GM19023 (cell line): ENCODE data around the gene CDC7.

Source experiments
- ATAC-seq: cut with Tn5 transposase; IDR thresholded peaks from one replicate; pipeline ENCODE4 v1.9.1; 2021; ENCODE audit warnings: mild to moderate bottlenecking, moderate library complexity; ENCODE audit not compliant: unreplicated experiment

The CDC7 gene

DNA sequence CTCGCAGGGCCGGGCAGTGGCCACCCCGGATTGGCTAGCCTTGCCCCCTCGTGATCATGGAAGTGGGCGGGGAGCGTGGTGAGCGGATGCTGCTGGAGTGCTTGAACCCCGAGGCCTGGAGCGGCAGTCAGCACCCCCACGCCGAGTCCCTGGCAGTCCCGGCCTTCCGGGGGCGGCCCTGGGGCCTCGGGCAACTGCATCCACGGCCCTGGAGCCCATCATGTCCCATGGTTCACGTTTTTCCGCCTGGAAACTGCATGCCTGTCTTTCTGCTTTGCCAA, 45.6 kb downstream of the CDC7 start:
- no peak for ATAC-seq

DNA sequence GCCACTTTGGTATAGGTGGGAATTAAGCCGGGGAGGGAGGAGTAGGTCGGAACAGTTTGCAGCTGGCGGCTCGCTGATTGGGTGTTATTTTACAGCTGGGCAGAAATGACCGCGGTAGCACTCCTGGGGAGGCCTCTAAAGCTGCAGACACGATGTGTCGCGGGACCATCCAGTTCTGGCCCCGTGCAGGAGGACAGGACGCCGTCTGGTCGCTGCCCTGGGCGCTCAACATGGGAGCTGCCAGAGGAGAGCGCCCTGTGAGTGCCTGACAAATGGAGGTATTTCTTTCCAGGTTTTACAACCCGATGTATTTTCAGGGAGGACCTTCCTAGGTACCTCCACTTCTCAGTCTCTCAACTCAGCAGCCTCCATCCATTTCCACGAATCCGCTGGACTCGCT, 46.2 kb downstream of the CDC7 start:
- no peak for ATAC-seq

DNA sequence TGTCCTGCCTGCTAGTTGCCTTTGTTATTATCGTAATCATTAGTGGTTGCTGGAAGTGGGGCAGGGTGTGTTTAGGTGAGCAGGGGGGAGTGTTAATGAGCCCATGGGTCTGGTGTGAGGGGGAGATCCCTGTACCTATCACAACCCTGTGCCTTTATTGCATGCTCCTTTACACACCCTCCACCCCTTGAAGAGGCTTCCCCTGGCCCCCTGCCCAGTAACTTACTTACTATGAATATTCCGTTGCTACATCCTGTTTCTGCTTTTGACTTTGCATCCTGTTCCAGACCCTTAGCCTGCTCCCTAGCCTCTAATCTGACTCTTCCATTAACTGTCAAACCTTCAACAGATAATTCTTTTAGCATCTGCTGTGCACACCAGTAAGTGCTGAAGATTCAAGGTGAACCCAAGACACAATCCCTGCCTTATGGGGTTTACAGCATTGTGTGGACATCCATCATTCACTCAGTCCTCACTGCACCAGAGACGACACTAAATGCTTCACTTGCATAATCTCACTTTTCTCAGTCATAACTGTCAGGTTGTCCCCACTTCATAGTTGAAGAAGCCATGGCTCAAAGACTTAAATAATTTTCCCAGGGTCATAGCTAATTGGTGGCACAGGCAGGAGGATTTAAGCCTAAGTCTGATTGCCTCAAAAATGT, 47.9 kb downstream of the CDC7 start:
- no peak for ATAC-seq

DNA sequence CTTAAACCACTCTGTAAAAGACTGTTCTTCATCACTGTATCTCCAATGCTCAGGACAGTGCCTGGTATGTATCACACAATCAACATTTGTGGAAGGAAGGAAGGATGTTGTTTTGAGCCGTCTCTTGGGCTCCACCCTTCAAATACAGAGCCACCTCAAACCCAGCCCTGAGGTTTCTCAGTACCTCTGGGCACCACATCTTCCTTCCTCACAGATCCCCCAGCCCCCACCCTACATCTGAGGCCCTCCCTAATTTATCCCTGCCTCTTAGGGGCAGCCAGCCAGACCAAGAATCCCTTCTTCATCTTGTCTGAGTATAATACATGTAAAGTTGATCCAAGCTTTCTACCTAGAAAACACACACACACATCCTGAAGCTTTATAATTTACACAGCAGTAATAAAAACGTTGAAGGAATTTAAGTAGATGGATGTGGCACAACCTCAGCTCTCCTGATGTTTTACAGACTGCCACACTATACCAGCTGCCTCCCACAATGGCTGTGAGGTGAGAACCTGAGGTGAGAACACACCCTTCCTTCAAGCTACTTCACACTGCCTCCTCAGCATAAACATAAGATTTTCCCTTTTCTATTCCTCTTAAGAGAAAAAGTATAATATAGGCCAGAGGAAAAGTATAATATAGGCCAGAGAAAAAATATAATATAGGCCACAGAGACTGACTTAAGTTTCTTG, 48.5 kb downstream of the CDC7 start:
- ATAC-seq: no peak

DNA sequence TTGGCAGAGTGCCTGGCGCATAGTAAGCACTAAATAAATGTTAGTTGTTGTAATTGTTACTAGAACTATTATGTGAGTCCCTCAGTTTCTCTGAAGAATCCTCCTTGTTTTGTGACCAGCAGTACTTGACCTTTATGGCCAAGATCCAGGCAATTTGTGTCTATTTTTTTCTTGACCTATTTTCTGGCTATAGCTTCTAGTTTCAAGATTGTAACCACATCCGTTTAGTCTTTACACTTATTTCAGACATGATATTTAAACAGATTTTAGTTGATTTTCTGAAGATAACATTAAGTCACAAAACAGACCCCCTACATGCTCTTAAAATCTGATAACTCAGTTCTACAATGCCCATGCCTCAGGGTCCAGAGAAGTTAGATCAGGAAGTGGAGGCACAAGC, 50.3 kb downstream of the CDC7 start:
- ATAC-seq: no peak

DNA sequence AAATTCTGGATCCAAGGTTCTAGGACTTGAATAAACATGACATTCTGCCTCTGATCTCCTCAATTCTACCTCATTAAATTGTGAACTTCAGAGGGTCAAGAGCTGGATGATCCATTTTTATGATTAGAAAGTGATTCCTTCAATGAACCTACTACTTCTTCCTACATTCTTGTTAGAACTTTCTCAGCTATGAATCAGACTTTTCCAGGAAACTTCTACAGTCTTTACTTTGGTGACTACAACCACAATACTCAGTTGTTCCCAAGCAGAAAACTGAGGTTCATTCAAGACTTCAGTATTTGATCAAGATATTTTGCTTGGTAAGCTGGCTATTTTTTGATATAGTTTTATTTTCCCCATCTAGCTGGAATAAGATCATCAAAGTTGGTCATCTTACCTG, 51.4 kb downstream of the CDC7 start:
- no peak for ATAC-seq

DNA sequence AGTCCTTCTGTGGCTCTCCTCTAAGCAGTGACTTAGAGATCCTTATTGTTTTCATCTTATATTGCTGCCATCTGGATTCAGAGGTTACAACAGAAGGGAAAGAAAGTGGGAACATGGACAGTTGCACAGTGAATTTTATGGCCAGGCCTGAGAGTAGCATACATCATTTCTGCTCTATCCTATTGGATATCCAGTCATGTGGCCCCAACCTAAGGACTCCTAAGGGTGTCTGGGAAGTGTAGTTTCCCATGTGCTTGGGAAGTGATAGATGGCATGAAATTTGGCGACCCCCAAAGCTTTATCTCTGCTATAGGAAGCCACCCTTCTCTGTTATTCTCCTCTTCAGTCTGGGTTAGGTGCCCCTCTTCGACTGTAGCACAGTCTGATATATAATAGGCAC, 51.9 kb downstream of the CDC7 start:
- no peak for ATAC-seq

DNA sequence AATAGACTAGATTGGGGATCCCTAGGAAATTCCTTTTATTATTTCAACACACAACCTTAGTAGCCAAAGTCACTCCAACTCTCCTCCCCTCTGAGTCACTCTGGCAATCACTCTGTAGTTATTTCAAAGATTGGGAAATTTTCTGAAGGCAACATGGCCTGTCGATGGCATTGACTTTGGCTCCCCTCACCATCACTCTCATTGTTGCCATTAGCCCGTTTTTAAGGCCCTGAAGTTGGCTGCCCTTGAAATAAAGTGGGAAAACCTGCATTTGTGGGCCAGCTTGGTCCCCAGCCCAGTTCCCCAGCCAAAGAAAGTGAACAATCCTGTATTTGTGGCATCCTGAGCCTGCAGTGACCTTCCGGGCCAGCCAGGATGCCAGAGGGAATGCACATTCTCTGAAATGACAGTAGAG, 52.5 kb downstream of the CDC7 start:
- no peak for ATAC-seq

DNA sequence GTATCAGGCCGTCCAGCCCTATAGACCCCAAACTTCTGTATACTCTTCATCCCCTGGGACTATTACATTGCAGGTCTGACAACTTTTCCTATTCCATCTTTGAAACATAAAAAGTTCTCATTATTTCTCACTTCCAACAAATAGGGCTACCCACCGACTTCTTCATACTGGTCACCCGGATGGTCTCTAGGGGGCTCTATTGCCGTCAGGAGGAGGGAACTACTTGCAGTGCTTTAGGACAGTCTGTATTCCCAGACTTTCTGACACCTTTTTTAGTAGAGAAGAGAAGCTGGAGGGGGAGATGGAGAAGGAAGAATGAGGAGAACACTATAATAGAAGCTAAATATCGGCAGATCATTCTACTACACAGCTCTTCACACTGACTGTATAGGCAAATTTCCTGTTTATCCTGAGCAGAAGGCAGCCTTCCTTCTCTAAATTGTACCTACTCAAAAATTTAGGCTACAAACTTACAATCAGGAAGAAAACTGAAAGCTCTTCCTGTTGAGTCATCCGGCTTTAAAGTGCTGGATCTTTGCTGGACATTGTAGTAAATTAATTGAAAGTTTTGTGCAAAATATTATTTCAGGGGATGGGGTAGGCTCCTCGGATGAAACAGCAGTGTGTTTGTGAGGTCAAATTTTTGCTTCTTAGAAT, 54.6 kb downstream of the CDC7 start:
- no peak for ATAC-seq

DNA sequence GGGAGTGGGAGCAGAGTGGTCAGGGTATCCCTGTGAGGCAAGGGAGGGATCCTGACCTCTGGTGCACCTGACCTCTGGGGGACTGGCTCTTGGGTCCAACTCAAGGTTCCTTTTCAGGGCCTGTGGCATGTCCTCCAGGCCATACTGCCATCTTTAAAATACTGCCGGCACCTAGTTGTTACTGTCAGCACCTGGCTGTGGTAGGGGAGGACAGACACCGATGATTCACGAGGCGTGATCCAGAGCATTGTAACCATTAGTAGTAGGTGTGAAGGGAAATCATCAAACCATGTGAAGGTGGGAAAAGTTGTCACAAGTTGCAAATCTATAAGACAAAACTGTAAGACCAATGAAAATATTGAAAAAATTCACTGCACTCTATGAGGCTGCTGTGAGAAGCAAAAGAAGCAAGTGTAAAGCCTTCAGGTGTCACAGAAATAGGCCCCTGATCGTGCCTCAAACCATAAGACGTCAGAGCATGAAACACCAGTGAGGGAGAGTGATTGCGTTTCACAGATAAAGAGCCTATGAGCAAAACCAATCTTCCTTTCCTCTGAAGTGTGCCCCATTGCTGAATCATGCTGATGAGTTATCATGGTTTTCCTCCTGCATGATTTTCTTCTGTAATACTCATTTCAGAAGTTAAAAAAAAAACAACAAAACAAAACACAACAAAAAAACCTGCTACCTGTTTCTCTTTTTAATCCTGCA, 55.3 kb downstream of the CDC7 start:
- no peak for ATAC-seq

DNA sequence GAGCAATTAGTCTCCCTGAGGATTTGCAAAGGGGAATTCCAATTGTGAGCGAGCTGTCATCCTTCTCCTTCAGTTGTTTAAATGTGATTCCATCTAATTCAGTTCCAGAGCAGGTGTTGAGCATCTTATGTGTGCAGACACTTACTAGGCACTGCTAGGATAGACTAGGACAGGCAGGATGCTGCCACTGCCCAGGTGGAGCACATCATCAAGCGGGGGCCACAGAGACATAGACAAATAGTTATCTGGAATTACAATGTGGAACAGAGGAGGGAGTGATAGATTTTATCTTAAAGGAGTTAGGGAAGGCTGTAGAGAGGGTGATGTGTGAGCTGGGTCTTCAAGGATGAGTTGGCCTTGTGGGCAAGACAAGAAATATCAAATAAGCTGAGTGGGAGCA, 55.9 kb downstream of the CDC7 start:
- no peak for ATAC-seq

DNA sequence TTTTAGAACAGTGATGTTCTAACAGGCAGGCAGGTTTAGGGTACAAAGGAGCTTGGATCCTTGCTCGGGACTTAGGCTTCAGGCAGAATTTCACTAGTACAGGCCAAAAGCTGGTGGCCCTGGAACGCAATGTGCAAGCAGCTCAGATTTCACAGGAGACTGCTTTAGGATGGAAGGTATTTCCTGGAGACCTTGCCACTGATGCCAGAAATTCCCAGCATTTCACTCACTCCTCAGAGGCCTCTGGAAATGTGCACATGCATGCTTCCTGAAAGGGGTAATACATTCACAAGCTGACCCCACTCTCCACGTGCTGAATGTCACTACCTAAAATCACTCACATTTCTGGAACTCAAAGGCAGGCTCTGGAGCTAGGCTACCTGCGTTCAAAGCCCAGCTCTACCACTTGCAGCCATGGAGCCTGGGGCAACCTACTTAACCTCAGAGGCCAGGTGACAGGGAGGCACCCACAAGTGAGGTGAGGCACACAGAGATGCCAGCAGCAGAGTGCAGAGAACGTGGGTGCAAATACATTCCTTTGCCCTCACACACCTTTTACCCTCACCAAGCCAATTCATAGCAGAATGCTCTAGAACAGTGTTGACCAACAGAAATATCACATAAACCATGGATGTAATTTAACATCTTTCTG, 56.5 kb downstream of the CDC7 start:
- no peak for ATAC-seq

DNA sequence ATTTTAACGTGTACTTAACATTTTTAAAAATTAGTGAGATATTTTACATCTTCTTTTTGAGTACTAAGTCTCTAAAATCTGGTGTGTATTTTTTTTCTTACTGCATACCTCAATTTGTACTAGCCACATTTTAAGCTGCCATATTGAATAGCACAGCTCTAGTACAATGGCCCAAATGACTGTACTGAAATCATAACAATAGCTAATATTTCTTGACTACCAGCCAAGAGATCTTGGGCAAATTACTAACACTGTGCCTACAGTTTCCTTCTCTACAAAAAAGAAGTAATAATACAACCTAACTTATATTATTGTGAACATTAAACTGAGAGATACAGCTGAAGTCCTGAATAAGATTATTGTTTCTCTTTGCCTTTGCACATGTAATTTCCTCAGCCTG, 57.2 kb downstream of the CDC7 start:
- no peak for ATAC-seq

DNA sequence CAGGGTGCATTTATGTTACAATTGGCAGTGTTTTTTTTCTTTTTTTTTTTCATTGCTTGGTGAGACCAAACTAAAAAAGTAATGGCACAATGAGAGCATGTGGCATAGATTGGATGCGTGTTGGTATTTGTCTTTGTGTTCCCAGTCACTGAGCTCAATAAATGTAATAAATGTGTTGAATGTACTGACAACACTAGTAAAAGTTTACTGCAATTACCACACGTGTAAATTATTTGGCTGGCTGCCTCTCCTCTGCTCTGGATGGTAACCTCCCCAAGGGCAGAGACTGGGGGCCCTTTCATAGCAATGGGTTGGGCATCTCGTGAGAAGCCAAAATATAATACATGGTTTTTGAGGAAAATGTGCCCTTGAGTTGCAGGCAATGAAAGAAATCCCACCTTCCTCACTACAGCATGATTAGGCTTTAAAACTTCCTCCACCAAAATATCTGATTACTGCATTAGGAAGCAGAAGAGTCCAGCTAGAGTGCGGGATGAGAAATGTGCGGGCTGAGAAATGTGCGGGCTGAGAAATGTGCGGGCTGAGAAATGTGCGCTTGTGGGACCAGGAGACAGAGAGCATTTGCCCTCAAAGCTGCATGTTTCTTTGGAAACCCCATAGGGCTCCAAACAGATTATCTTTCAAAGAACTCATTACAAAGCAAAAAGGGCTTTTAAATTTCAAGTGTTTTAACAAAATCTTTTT, 58.5 kb downstream of the CDC7 start:
- ATAC-seq: no peak

DNA sequence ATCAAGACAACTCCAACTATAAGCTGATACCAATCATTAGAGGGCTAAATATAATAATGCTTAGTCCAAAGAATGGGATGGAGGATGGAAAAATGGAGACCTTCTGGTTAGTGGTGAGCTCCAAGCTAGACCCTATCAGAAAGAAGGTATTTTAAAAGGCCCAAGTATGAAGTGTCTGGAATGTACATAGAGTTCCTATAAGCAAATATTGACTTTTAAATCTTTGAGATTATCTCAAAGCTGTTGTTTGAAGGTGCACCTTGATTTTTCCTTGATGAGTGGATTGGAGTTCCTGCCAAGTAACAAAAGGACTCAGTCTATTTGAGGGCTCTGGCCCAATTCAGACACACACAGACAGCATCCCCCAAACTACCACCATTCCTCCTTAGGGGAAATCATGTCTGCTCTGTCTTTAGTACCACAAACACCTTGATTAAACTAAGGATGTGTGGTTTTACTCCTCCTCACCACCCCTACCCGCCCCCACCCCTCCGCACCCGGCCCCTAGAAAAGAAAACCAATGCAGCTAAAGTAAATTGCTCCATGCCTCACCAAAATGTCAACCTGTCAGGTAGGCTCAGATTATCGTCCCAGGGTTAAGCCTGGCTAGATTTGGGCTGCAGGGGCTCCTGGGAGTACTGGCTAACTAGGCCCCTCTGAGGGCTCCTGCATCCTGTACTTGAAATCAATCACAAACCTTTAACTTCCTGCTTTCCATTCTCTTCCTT, 59.4 kb downstream of the CDC7 start:
- ATAC-seq: no peak

DNA sequence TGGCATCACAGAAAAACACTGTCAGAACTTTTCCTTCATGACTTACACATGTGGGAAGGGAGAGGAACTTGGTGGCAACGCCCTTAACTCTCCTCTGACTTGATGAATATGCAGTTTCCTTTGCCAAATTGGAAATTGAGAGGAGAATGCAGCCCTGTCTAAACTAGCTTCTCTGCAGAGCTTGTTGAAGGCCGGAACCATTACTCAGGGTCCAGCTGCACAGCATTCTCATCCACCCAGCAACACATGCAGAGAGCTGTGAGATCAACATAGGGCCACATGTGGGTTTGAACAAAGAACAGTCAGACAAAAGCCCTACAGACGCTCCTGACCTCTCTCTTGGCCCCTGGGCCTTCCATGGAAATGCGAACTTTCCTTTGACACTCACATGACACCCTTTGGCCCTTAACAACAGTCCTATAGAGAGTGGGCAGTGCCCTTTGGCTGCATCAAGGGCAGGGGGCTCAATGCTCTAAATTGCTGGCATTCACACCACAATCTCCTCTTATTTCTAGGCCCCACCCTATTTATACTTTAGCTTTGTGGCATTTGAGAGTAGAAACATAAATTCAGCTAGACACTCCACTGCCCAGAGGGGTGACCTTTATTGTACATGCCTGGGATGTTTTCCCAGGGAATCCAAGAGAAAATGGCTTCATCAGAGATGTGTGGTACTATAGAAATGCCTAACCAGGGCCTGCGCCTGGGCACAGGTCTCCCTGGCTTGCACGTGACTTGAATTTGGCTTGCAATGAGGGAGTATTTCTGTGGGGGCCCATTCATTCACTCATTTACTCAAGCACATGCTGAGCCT, 64.4 kb downstream of the CDC7 start:
- ATAC-seq: no peak

DNA sequence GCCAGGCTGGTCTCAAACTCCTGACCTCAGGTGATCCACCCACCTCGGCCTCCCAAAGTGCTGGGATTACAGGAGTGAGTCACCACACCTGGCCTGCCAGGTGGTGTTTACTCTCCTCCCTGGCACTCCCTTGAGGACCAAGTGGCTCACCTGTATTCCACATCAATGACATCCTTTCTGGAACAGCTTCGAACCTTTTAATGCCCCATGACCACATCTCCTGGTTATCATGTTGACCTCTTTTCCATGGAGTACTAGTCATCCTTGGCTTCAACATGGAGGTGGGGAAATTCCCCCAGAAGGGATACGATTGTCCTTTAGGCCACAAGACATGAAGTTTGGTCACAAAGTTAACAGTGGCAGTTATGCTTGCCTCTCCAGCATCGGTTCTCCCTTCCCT, 66.9 kb downstream of the CDC7 start:
- no peak for ATAC-seq

DNA sequence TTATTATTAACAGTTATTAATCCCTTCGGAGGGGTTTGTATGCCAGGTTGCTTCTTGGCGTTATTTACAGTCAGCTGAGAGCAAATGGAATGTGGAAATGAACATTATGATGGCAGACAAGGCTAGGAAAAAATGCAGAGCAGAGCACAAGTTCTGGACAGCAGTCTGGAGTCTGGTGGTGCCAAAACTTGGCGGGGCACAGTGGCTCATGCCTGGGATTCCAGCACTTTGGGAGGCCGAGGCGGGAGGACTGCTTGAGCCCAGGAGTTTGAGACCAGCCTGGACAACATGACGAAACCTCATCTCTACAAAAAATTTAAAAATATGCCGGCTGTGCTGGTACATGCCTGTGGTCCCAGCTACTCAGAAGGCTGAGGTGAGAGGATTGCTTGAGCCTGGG, 67.6 kb downstream of the CDC7 start:
- no peak for ATAC-seq

DNA sequence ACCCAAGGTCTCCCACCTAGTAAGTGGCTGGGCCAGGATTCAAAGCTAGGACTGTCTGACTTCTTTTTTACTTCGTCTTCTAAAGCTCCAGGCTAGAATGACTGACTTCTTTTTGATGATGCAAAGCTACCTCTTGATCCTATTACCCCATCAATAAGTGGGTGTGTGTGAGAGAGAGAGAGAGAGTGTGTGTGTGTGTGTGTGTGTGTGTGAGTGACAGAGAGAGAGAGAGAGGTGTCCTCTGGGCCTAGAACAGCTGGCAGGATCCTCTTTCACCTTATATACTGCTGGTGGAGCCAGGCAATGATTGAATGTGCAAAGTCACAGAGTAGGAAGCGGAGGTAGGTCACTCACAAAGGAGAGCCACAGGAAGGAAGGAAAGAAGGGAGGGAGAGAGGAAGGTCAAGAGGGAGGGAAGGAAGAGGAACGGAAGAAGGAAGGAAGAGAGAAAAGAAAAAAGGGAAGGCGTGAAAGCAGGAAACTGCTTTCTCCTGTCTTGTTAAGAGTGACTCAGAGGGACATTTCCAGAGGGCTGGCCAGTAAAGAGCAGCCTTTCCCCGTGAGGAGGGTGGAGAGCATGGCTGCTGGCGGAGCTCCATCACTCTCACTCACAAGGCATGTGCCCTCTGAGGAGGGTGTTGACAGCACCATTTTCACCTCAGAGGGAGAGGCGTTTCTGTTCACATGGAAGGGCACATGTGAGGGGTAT, 68.9 kb downstream of the CDC7 start:
- ATAC-seq: no peak
